GM19193 (cell line): ENCODE measurements around the gene PCDHGC3.

Experiments used
- POLR2A ChIP-seq: IDR thresholded peaks from 4 replicates; pipeline ENCODE4 v1.6.1; 2011; ENCODE audit not compliant: insufficient read depth, insufficient read length; ENCODE audit errors: extremely low read depth

The PCDHGC3 gene

DNA sequence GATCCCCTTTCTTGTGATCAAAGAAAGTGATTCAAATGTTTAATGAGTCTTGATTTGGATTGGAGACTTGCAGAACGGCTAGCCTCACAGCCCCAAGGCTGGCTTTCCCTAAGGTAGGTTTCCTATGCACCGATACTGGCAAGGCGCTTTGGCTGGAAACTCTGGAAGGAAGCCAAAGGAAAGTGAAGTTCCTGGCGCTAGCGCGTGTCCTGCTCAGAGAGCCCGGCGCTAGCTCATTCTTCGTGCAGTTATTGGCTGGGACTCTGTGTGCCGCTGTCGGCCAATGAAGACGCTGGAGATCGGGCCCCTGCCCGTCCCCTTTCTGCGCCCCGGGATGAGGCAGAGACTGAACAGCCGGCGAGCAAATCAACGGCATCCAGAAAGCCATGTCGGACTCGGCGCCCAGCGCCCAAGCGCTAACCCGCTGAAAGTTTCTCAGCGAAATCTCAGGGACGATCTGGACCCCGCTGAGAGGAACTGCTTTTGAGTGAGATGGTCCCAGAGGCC, at the start of gene PCDHGC3:
Gene PCDHGC3, plus strand, starts transcription at position 342 of the 507 bp plus-strand sequence. Its CDS starts 151 bp downstream, at position 493.
- no peak for TF ChIP-seq POLR2A

DNA sequence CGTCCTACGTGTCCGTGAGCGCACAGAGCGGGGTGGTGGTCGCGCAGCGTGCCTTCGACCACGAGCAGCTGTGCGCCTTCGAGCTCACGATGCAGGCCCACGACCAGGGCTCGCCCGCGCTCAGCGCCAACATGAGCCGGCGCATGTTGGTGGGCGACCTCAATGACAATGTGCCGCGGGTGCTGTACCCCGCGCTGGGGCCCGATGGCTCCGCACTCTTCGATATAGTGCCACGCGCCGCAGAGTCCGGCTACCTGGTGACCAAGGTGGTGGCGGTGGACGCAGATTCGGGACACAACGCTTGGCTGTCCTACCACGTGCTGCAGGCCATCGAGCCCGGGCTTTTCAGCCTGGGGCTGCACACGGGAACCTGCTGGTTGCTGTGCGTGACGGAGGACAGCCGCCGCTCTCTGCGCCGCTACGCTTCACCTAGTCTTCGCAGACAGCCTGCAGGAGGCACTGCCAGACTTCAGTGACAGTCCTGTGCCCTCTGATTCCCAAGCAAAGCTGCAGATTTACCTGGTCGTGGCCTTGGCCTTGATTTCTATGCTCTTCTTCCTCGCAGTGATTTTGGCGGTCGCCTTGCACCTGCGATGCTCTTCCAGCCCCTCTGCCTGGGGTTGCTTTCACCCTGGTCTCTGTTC, 47.9 kb upstream of the PCDHGC3 start:
- no peak for TF ChIP-seq POLR2A

GRCh38 chr5:141430332-141431113, 45.2 kb upstream of the PCDHGC3 start, which contains the start of gene PCDHGA12:
Gene PCDHGA12, plus strand, starts transcription at chr5:141430507. Its CDS starts 253 bp downstream, at chr5:141430760.
- no peak for TF ChIP-seq POLR2A

- TF ChIP-seq POLR2A: no peak
Measured at GRCh38 chr5:141431286-141431685, 44.5 kb upstream of the PCDHGC3 start.

- TF ChIP-seq POLR2A: no peak
Measured at GRCh38 chr5:141434006-141434405, 41.8 kb upstream of the PCDHGC3 start.

DNA sequence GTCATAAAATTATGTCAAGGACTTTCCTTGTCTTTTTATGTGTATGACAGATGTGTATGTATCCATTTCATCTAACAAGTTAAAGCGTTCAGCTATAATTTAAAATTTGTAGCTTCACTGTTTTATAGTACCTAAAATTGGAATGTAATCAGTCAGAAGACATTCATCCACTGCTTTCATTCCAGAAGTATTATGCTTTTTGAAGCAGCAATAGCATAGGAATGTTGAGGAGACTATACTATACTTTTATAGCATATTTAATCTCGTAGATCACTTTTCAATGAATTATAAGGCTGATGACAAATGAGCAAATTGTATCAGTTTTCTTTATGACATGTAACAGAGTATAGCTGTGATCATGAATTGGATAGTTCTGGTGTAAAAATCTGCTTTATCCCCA, 38.5 kb upstream of the PCDHGC3 start:
- no peak for TF ChIP-seq POLR2A

- no peak for TF ChIP-seq POLR2A
Measured at GRCh38 chr5:141439411-141440141, 36.2 kb upstream of the PCDHGC3 start.

GRCh38 chr5:141440341-141440740, 35.4 kb upstream of the PCDHGC3 start:
- no peak for TF ChIP-seq POLR2A

DNA sequence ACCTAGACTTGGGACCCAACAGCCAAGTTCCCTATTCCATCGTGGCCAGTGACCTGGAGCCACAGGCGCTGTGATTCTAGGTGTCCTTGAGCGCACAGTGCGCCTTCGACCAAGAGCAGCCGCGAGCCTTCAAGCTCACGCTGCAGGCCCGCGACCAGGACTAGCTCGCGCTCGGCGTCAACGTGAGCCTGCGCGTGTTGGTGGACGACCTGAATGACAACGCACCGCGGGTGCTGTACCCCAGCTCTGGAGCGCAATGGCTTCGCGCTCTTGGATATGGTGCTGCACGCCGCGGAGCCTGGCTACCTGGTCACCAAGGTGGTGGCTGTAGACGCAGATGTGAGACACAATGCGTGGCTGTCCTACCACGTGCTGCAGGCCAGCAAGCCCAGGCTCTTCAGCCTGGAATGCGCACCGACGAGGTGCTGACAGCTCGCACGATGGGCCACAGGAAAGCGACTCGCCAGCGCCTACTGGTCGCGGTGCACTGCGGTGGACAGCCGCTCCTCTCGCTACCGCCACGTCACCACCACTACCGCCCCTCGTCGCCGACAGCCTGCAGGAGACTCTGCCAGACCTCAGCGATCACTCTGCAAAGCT, 34.1 kb upstream of the PCDHGC3 start:
- no peak for TF ChIP-seq POLR2A

GRCh38 chr5:141465351-141465750, 10.4 kb upstream of the PCDHGC3 start:
- TF ChIP-seq POLR2A: no peak

- TF ChIP-seq POLR2A: no peak
Measured at GRCh38 chr5:141476132-141476911, 556 bp downstream of the PCDHGC3 start.

GRCh38 chr5:141477044-141477575, 1.3 kb downstream of the PCDHGC3 start:
- TF ChIP-seq POLR2A: no peak

- no peak for TF ChIP-seq POLR2A
Measured at GRCh38 chr5:141477815-141478214, 2.0 kb downstream of the PCDHGC3 start.
